DMS114 treated with DMSO at 0.1 percent for 48 hours (cell line): ENCODE measurements around the gene RGPD5.
"Not testable (repeated sequence)": the region's sequence is repeated elsewhere in the genome, so short reads cannot be mapped to it uniquely, and the experiment has no call there.

Experiments used
- DNase-seq: peaks from one replicate; lab custom pipeline; 2025; ENCODE audit not compliant: unreplicated experiment; lab: John Stamatoyannopoulos, UW

RGPD5 gene

DNA sequence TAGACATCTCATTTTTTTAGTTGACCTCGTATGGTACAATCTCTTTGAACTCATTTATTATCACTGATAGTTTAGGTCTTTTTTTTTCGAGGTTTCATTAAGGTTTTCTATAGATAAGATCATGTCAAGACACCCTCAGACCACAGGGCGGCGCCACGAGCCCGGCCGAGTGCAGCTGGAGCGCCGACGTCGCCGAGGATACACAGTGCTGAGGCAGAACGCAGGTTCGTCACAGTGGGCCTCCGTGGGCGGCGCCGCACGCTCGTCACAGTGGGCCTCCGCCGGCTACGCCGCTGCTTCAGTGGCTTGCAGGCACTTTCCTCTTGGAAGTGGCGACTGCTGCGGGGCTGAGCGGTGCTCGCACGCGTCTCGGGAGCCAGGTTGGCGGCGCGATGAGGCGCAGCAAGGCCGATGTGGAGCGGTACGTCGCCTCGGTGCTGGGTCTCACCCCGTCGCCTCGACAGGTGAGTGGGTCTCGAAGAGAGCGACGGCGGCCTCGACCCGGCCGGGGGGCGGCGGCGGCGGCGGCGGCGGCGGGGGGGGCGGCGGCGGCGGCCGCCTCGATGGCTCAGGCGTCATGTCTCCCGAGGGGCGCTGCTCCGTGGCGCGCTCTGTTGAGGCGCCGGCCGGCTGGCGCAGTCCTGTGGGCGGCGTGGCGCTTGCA lies at the start of gene RGPD5:
TSS of gene RGPD5 (plus strand) at position 232 of the 664 bp plus-strand sequence. CDS start at position 393, 161 bp downstream.
- DNase-seq, result not testable (repeated sequence)

DNA sequence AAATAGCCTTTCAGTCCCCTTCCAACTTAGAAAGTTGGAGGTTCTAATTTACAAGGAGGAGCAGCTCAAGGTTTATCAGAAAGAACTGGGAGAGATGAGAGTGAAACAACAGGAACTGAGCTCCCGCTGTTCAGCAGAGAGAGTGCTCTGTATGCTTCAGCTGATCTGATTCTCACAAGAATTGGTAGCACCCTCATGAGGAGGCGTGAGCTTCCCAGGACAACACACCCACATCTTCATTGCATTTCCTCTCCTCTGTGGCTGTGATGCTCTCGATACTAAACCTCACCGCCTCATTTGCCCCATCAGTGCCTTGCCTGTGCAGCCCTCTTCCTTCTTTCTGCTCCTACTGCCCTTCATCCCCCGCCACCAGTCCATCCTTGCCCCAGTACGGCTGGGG lies 42.5 kb upstream of the RGPD5 start:
- DNase-seq, result not testable (repeated sequence)

DNA sequence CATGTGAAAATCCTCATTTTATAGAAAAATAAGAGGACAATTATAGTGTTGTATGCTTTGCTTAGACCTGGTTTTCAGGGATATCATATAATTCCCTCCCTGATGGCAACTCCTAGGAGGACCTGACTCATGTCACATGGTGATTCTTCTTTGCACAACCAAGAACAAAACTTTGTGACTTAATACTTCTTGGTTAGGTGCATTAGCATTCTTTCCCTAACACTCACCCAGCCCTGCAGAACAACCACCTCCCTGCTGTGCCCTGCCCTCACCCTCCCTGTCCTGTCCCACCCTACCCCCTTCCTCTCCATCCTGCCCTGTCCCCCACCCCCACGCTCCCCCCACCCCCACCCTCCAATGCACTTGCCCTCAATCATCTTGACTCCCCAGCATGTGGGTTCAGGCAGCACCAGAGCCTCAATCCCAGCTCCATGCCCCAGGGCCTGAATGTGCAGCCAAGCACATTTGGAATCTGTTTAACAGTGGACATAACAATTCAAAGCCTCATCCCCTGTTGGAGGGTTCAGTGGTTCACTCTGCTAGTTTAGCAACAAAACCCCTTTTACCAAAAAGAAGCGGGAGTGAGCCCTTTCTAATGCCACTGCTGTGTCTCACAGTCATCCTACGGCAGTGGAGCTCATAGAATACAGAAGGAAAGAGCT lies 36.8 kb upstream of the RGPD5 start:
- not testable (repeated sequence) for DNase-seq

DNA sequence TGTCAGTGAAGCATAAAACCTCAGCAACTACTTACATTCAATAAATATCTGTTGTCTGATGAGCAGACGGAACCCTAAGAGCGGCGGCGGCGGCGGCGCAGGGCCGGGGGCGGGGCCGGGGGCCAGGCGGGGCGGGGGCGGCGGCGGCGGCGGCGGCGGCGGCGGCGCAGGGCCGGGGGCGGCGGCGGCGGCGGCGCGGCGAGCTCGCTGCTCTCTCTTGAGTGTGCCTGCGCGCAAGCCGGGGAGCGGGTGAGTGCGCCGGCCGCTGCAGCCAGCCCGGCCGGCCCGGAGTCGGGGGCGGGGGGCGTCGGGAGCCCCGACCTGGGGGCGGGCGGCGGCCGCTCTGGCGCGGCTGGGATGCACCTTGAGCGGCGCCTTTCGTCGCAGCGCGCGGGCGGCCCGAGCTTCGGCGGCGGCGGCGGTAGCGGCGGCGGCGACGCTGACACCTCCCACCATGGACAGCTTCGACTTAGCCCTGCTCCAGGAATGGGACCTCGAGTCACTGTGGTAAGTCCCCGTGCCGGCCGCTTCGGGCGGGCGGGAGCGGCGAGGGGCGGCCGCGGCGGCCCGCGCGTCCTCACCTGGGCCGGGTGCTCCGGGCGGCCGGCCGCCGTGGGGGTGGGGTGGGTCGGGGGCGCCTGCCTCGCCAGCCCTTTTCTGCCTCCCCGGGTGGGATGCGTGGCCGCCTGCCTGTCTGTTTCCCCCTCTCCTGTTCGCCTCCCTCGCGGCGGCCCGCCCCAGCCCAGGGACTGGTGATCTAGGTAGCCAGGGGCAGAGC lies 33.7 kb upstream of the RGPD5 start:
- DNase-seq, result not testable (repeated sequence)

DNA sequence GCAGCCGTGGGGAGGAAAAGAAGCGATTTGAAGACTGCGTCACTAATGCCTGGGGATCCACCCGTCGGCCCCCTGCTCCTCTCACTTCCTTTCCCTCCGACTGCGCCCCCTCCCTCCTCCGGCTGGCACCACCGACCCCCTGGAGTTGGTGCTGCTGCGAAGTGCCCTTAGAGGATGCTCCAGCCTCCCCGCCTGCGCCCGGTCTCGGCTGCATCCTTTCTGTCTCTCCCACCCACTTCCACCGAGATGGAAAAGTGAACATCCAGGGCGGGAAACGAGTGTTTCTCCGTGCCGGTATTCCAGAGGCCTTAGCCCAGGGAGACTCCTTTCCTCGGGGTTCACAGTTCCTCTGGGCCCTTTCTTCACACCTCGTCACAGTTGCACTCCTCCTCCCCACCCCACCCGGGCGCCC lies 33.1 kb upstream of the RGPD5 start:
- DNase-seq, result not testable (repeated sequence)

DNA sequence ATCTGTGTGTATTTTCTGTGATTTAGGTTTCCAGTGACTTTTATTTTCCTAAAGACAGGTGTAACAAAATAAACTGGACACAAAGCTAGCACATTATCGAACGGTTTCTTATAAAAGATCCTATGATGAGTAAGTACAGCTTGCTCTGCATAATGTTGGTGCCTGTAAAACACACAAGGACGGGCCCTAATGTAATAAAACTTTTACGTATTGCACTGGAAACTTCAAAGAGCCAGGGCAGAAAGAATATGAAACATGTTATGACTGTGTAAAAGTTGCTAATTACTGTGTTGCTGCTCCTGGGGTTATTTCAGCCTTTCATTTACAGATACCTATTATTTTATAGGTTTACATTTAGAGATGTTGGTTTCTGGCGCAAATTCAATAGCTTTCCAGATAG lies 32.1 kb upstream of the RGPD5 start:
- not testable (repeated sequence) for DNase-seq

DNA sequence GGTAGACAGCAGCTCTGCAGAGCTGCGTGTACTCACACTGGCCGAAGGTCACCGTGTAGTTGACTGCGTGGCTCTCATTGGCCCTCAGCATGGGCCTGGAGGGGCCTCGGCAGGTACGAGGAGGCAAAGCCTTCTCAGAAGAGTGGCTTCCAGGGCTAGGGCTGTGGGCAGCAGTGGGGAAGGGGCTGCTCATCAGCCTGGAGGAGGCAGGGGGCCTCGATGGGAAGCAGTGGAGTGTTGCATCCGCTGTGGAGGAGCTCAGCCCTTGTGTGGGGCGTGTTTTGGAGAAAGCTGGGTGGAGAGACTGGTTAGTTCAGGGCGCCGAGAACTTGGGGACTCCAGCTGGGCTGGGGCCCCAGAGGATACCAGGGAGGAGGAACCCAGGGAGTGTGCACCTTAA lies 28.0 kb upstream of the RGPD5 start:
- not testable (repeated sequence) for DNase-seq

DNA sequence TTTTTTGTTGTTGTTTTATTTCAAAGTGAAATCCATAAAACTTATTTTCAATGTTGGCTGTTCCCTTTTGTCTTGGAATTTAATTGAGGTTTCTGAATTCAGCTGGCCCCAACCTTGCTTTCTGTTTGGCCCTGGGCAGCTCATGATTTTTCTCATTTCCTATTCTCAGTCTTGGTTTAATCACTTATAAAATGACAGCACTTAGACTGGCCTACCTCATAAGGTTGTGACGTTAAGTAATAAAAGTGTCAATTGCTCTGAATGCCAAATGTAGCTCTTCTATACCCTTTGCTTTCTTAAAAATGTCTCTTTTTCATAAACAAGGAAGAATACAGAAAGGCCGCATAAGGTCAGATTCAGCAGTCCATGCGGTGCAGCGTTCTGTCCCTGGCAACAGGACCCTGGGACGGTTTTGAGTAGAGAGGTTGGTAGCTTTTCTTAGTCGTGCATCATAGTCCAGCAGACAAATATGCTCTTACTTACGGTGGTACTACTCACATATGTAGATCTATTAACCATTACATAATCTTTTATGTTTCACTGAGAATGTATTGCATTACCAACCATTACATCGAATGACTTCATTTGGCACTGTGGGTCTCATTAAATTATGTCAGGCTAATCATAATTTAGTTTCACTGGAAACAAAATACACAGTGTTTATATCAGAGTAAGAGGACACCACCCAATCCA lies 27.1 kb upstream of the RGPD5 start:
- not testable (repeated sequence) for DNase-seq

DNA sequence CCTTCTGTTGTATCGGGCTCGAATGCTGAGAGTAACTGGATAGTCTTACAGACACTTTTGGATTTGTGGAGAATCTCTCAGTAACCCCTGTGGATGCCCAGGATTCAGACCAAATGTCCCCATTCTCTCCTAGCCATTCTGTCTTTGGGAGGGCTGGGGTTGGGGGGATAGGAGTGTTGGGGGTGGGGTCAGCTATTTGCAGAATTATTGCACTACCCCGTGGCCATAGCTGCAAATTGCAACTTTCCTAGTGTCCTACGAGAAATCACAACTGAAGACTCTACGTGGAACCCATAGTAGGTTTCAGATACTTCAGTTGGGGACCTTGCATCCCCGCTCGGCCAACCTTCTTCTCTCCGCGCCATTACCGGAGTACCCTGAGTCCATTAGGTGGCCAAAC lies 25.2 kb upstream of the RGPD5 start:
- not testable (repeated sequence) for DNase-seq

DNA sequence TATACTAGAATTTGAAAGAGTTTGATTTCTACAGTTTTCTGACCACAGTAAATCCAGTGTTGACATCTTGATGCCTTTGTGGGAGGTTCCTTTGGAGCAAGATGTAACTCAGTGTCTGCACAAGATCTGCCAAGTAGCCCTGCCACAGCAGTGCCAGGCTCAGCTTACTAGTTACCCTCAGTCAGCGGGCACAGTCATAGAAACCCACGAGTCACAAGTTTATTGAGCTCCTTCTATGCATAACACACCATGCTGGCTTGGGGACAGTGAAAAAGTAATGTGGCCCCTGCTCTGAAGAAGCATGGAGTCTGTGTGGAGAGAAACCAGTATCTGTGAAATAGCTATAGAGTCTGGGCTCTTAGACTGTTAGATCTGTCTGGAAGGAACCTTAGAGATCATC lies 15.0 kb upstream of the RGPD5 start:
- not testable (repeated sequence) for DNase-seq

DNA sequence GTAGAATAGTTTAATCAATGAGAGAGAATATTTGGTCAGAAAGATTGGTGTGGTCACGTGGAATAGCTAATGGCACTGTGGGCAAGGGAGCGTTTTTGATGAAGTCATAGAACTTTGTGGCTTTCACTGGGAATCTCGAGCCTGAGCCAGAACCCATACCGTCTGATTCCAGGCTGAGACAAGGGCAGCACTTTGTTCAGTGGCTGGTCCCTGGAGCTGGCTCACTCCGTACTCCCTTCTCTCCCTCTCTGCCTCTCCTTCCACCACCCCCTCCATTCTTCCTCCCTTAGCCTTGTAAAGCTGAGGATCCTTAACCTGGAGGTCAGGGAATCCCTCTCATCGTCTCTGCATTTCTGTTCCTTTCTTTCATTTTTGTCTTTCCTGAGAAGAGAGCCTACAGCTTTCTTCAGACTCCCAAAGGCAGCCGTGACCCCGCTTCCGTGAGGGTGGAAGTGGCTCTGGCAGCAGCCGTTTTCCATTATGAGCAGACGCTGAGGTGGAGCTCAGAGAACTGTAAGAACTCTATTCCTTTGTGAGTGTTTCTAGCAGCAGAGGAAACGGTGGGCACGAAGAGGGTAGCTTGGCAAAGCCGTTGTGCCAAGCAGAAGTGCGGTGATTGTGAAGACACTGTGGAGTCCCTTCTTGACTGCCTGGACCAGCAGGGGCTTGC lies 12.8 kb upstream of the RGPD5 start:
- not testable (repeated sequence) for DNase-seq

DNA sequence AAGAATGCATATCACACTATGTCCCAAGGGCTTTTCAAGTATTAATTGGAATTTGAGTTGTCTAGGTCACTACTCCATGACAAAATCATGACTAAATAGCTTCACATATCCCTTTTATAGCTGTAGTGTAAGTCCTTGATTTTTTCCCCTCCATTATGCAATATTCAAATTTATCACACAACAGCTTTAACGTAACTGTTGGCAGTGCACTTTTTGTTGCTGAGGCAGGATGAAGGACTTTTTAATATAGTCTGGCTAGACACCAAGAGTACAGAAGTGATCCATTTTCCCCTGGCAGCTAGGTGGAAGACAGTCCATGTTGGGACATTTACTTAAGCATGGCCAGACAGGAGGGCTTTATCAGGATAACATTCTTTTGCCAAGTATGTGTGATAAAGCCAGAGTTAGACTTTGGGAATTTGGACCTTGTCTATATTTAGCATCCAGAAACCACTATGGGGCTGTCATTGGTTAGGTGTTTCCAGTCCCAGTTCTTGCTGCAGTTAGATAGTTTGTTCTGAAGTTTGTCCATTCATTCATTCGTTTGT lies 11.6 kb upstream of the RGPD5 start:
- DNase-seq, result not testable (repeated sequence)

DNA sequence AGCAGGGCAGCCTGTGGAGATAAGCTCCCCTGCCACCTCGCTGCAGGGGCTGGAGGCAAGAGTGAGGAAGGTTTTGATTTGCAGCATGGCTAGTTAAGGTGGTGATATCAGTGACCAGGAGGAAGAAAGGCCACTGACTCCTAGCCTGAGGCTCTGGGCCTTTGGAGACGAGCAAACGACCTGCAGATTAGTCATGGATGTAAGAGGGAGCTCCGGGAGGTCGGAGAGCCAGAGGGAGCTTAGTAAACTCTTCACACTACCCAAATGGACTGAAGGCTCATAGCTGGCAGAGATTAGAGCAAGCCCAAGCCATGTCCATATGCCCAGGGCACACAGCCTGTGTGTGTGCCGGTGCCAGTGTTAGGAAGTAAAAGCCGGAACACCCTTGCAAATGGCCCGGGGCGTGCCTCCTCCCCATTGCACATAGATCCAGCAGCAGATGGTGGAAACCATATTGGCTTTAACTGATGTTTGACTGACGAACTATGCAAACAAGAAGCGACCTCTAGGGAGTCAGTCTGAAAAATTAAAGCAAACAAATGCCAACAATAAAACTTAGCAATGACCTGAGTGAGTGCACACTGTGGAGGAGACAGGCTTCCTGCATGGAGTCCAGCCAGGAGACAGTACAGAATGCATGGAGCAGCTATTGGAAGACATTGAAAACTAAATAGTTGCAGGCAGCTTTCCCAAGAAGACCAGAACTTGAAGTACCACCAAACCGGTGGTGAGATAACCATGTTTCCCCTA lies 2.4 kb upstream of the RGPD5 start:
- not testable (repeated sequence) for DNase-seq

DNA sequence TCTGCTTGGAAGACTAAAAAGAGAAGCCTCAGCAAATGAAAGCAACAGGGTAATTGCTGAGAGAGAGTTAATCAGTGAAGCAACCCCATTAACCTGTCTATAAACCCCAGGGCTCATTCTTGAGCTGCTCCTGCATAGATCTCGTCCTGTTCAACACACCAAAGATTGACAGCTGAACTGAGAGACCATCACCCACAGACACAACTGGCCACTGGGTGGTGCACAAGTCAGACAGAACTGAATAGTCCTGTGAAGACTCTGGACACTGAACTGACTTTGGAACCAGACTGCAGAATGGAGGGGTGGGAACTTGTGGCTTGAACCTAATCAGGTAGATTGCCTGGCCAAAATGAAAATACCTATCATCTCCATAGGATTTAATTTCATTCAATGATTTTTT lies 1.4 kb upstream of the RGPD5 start:
- DNase-seq, result not testable (repeated sequence)

DNA sequence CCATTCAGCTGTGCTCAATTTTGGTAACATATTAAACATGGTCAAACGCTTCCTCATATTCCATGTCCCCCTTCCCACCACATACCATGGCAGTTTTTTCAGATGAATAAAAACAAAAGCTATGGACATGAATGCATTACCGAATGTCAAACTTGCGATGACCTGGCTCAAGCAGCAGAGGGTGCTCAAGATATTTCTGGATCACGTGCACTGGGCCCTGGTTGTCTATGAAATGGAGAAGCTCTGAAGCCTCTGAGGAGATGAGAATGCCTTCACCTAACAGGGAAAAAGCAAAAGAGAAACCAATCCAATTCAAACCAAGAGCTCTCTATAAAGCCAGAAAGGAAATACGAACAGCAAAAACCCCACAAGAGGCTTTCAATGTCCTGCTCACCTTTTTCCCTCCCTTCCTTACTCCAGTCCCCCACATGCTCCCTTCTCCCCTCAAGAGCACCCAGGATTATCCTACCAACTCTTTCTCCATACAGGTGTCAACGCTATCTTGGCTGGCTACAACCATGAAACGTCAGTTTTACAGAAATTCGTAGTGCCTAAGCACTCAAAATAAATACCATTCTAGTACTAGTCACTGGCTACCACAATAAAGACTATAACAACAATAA lies 77.1 kb downstream of the RGPD5 start:
- DNase-seq, result not testable (repeated sequence)

DNA sequence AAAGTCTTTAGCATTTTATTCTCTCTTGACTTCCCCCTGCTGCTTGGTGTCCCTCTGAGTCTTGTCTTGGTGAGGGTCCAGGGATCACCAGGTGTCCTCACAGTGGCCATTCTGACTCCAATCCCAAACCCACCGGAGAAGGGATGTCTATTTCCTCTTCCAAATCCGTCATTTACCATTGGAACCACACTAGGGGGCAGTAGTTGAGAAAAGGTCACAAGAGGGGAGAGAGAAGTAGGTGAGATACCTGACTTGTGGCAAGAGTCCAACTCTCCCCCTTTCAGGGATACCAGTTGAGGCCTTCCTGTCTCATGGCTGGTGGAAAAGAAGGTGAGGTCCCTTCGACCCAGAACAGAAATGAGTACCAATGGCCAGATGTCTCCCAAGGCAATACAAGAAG lies 82.5 kb downstream of the RGPD5 start:
- DNase-seq, result not testable (repeated sequence)

DNA sequence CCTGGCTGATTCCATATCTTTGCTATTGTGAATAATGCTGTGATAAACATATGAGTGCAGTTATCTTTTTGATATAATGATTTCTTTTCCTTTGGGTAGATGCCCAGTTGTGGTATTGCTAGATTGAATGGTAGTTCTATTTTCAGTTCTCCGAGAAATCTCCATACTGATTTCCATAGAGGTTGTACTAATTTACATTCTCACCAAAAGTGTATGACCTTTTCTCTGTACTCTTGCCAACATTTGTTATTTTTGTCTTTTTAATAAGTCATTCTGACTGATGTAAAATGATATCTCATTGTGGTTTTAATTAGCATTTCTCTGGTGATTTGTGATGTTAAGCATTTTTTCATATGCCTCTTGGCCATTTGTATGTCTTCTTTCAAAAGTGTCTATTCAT lies 88.0 kb downstream of the RGPD5 start:
- DNase-seq, result not testable (repeated sequence)

DNA sequence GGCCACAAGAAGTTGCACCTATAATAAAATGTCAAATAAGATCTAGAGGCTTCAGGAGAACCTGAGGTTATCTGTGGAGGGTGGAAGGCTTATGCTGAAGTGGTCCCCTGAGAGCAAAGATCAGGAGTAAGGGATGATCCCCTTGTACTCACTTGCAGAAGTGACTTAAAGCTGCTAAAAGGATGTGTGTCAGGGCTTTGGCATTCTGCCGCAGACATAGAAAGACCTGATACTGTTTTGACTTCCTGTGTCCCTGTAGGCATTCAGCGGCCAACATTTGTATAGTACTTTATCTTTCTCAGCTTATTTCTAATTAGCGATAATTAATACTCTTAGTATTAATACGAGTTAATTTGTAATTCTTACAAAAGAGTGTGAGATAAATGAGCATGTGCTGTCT lies 94.3 kb downstream of the RGPD5 start:
- not testable (repeated sequence) for DNase-seq

DNA sequence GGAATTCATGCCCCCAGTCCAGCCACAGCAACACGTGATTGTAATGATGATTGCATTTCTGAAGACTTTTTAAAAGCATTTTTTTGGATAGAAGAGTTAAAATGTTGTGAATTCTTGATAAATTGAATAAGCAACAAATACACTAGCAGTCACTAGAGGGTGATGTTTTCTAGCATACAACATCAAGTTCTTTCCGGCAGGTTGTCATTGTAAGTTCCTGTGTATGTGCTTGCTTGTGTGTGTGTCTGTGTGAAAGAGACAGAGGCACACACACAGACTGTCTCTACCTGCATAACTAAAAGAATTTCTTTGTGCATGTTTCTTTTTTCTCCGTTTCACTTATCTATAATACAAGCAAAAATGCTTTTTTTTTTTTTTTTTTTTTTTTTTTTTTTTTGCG lies 95.8 kb downstream of the RGPD5 start:
- not testable (repeated sequence) for DNase-seq
